GM23248 (cell line): ENCODE results near the gene SCO2. TPM values are rescaled to one million over a fixed set of nuclear protein-coding genes. Genes with fewer than 3 reads are reported as not detected.

Source experiments
- DNase-seq: peaks from one replicate; pipeline ENCODE4 v3.0.0-alpha.2; 2015
- H2AFZ ChIP-seq: fragments of 200-600 bp; sonication (generic); 2 replicates; pipeline ENCODE4 v1.6.1; 2016; ENCODE audit warnings: antibody characterized with exemption
- H3F3A ChIP-seq: fragments of 200-600 bp; sonication (generic); 2 replicates; pipeline ENCODE4 v1.6.1; 2016; ENCODE audit warnings: mild to moderate bottlenecking, antibody characterized with exemption, mixed run types; ENCODE audit not compliant: insufficient read depth
- H3K27ac ChIP-seq: fragments of 200-600 bp; sonication (generic); 2 replicates; pipeline ENCODE4 v1.5.1; 2016; ENCODE audit warnings: mild to moderate bottlenecking
- H3K27me3 ChIP-seq: fragments of 200-600 bp; sonication (generic); replicated peaks from 2 replicates; pipeline ENCODE4 v1.6.1; 2016; ENCODE audit warnings: mild to moderate bottlenecking; ENCODE audit not compliant: insufficient read depth
- H3K36me3 ChIP-seq: fragments of 200-600 bp; sonication (generic); 2 replicates; pipeline ENCODE4 v1.6.1; 2016; ENCODE audit warnings: low read depth, mild to moderate bottlenecking
- H3K4me1 ChIP-seq: fragments of 200-600 bp; sonication (generic); 2 replicates; pipeline ENCODE4 v1.6.1; 2016; ENCODE audit warnings: mild to moderate bottlenecking; ENCODE audit not compliant: insufficient read depth
- H3K4me2 ChIP-seq: fragments of 200-600 bp; sonication (generic); one replicate; pipeline ENCODE4 v1.6.1; 2016; ENCODE audit warnings: mild to moderate bottlenecking; ENCODE audit not compliant: unreplicated experiment
- H3K4me3 ChIP-seq: fragments of 200-600 bp; sonication (generic); 2 replicates; pipeline ENCODE4 v1.5.1; 2016; ENCODE audit warnings: mild to moderate bottlenecking
- H3K79me2 ChIP-seq: fragments of 200-600 bp; sonication (generic); 2 replicates; pipeline ENCODE4 v1.6.1; 2016; ENCODE audit warnings: mild to moderate bottlenecking; ENCODE audit not compliant: insufficient read depth
- H3K9ac ChIP-seq: fragments of 200-600 bp; sonication (generic); 2 replicates; pipeline ENCODE4 v1.6.1; 2016; ENCODE audit warnings: mild to moderate bottlenecking
- H3K9me2 ChIP-seq: fragments of 200-600 bp; sonication (generic); 2 replicates; pipeline ENCODE4 v1.6.1; 2016; ENCODE audit warnings: mixed run types, mild to moderate bottlenecking, moderate library complexity; ENCODE audit not compliant: insufficient read depth
- H3K9me3 ChIP-seq: fragments of 200-600 bp; sonication (generic); one replicate; pipeline ENCODE4 v1.6.1; 2017; ENCODE audit warnings: low read depth
- H4K20me1 ChIP-seq: fragments of 200-600 bp; sonication (generic); 2 replicates; pipeline ENCODE4 v1.6.0; 2016; ENCODE audit not compliant: insufficient read depth
- EZH2 ChIP-seq: fragments of 200-600 bp; sonication (generic); IDR thresholded peaks from 2 replicates; pipeline ENCODE4 v1.6.1; 2018; ENCODE audit warnings: antibody characterized with exemption, mild to moderate bottlenecking; ENCODE audit not compliant: insufficient read depth, poor library complexity, severe bottlenecking
- EZH2phosphoT487 ChIP-seq: fragments of 200-600 bp; sonication (generic); IDR thresholded peaks from 2 replicates; pipeline ENCODE4 v1.6.1; 2018; ENCODE audit warnings: antibody characterized with exemption, moderate library complexity, mild to moderate bottlenecking, low read depth; ENCODE audit not compliant: insufficient read depth
- WGBS, 2 experiments: methylation state at CpG; one replicate each; pipeline ENCODE4 v1.1.6; 2015 to 2017; ENCODE audit warnings: low lambda C conversion rate in 2 of 2, low coverage in 1 of 2; ENCODE audit errors: missing lambda C conversion rate in 2 of 2; 5-methylcytosine and 5-hydroxymethylcytosine counted together
- in situ Hi-C: fragments of 300-500 bp; cut with MboI; formaldehyde crosslinking; loops from 2 replicates; pipeline ENCODE4 v1.15.0; 2020
- polyA plus RNA-seq: library from polyadenylated mRNA; unstranded; fragments of >200 nt; fragmentation: Nextera tagmentation; extraction: Ambion mirVana; gene quantifications from 2 replicates; pipeline ENCODE4 v1.2.1, GENCODE V29; 2016
- total RNA-seq: library from RNA; depleted of rRNA; stranded (reverse); fragments of >200 nt; shearing (Covaris generic); gene quantifications from 2 replicates; pipeline ENCODE4 v1.2.3, GENCODE V29; 2014

Gene SCO2
- total and polyA plus RNA-seq, 2 experiments from 2014 or later: 8.4 to 11.0 TPM

GRCh38 chr22:50548040-50548920 lies 22.9 kb upstream of the SCO2 start:
- in situ Hi-C loops: no loop called here

GRCh38 chr22:50547263-50547985 lies 22.0 kb upstream of the SCO2 start:
- H3K27ac ChIP-seq: no peak overlapping the region
- H2AFZ ChIP-seq: no peak overlapping the region
- H3K9ac ChIP-seq: no peak overlapping the region
- H3K79me2 ChIP-seq: no peaks in the 10 kb centered on the region
- 35 to 42% methylated on average over 26 to 31 of the region's 35 CpGs for WGBS, 2 experiments
- H3K4me1 ChIP-seq: peaks cover 2% of the 10 kb centered on the region; the same call in 1 of the 2 replicates
- H3F3A ChIP-seq: peaks cover 3% of the 10 kb centered on the region; the same call in 1 of the 2 replicates
- no peaks in the 10 kb centered on the region for H3K36me3 ChIP-seq
- H3K27me3 ChIP-seq: peaks cover 8% of the 10 kb centered on the region
- H3K9me2 ChIP-seq: no peaks in the 10 kb centered on the region
- no peak for DNase-seq
- H4K20me1 ChIP-seq: no peaks in the 10 kb centered on the region
- no peak overlapping the region for H3K4me2 ChIP-seq
- TF ChIP-seq EZH2 (no peak), EZH2phosphoT487 (no peak)
- no peaks in the 10 kb centered on the region for H3K9me3 ChIP-seq
- H3K4me3 ChIP-seq: no peak overlapping the region
- in situ Hi-C loops: no loop called here

More at GRCh38 chr22:50548040-50548920, 22.9 kb upstream of the SCO2 start:
- peak overlapping the region; percentile 31 for H3K4me2 ChIP-seq
- no peaks in the 10 kb centered on the region for H3K4me1 ChIP-seq
- H3K9me2 ChIP-seq: no peaks in the 10 kb centered on the region
- TF ChIP-seq EZH2phosphoT487: no peak
- TF ChIP-seq EZH2: peak; percentile 41
- no peaks in the 10 kb centered on the region for H3K9me3 ChIP-seq
- H3K9ac ChIP-seq: no peak overlapping the region; the same call in 1 of the 2 replicates
- peak overlapping the region; percentile 20; the same call in 1 of the 2 replicates for H3K4me3 ChIP-seq
- H3K27me3 ChIP-seq: peaks cover 8% of the 10 kb centered on the region
- H3K79me2 ChIP-seq: no peaks in the 10 kb centered on the region
- peak; percentile 45 for DNase-seq
- H4K20me1 ChIP-seq: no peaks in the 10 kb centered on the region
- 10 to 13% methylated on average over 46 to 52 of the region's 56 CpGs for WGBS, 2 experiments
- no peak overlapping the region for H3K27ac ChIP-seq
- H2AFZ ChIP-seq: peak overlapping the region; percentile 70
- H3K36me3 ChIP-seq: no peaks in the 10 kb centered on the region
- no peaks in the 10 kb centered on the region for H3F3A ChIP-seq

- Histone ChIP-seq H3K36me3 (no peaks in the 10 kb centered on the region), H4K20me1 (no peaks in the 10 kb centered on the region), H3F3A (peaks cover 10% of the 10 kb centered on the region; the same call in 1 of the 2 replicates), H3K9me3 (no peaks in the 10 kb centered on the region), H3K9me2 (no peaks in the 10 kb centered on the region), H3K4me2 (no peak overlapping the region), H3K4me3 (no peak overlapping the region), H3K4me1 (peaks cover 10% of the 10 kb centered on the region), H3K27me3 (peaks cover 8% of the 10 kb centered on the region), H3K79me2 (no peaks in the 10 kb centered on the region), H2AFZ (no peak overlapping the region), H3K27ac (no peak overlapping the region), H3K9ac (no peak overlapping the region)
- in situ Hi-C loops: no loop called here
- no peak for DNase-seq
- WGBS, 2 experiments: 88 to 91% methylated on average over 40 to 78 of the region's 78 CpGs
- TF ChIP-seq EZH2phosphoT487 (no peak), EZH2 (no peak)
These were observed 21.2 kb upstream of the SCO2 start for GRCh38 chr22:50546326-50547262.
